ENCODE results near the gene MAP3K7CL.
"Not testable (repeated sequence)": the region's sequence is repeated elsewhere in the genome, so short reads cannot be mapped to it uniquely, and the experiment has no call there.

The MAP3K7CL gene

DNA sequence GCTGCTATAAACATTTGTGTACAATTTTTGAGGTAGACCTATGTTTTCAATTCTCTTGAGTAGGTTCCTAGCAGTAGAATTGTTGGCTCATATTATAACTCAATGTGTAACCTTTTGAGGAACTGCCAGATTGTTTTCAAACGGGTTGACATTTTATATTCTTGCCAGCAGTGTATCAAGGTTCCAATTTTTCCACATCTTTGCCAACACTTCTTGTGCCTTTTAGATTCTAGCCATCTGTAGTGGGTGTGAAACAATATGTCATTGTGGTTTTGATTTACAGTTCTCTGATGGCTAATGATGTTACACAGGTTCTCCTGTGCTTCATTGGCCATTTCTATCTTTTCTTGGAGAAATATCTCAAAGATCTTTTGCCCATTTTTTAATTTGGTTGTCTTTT, 36.4 kb downstream of the MAP3K7CL start:
- no peak for DNase-seq

DNA sequence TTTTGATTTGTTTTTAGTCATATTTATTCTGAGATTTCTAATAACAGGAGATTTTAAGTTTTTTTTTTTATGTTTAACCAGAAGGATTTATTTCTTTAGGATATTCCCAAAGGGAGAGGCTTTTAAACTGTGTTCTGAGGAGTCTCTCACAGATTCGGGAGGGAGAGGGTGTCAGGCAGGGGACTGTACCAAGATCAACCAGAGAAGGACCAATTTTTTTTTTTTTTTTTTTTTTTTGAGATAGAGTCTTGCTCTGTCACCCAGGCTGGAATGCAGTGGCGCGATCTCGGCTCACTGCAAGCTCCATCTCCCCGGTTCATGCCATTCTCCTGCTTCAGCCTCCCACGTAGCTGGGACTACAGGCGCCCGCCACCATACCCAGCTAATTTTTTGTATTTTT, 37.0 kb downstream of the MAP3K7CL start:
- not testable (repeated sequence) for DNase-seq

GRCh38 chr21:29168891-29169315, 38.5 kb downstream of the MAP3K7CL start:
- DNase-seq, result no peak

DNA sequence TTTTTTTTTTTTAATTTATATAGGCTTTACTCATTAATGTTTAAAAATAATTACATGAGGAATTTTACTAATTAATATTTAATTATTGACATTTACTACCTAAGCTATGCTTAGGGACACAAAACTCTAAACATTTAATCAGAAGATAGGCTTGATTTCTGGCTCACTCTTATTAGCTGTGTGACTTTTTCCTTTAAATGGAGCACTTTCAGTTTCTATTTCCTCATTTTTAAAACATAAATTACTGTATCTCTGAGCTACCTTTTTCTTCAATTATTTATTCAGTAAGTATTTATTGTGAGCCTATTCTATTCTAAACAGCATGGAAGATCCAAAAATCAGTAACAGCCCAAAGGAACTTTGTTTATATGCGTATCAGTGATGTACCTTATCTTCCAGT, 40.5 kb downstream of the MAP3K7CL start:
- DNase-seq, result no peak

GRCh38 chr21:29172282-29172681, 41.8 kb downstream of the MAP3K7CL start:
- DNase-seq, result no peak

DNA sequence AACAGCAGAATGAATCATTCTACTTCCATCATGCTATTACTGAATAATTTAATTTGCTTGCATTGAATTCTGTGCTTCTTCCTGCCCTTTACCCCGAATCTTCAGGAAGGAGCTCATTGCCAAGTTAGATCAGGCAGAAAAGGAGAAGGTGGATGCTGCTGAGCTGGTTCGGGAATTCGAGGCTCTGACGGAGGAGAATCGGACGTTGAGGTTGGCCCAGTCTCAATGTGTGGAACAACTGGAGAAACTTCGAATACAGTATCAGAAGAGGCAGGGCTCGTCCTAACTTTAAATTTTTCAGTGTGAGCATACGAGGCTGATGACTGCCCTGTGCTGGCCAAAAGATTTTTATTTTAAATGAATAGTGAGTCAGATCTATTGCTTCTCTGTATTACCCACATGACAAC, 44.2 kb downstream of the MAP3K7CL start:
- no peak for DNase-seq

DNA sequence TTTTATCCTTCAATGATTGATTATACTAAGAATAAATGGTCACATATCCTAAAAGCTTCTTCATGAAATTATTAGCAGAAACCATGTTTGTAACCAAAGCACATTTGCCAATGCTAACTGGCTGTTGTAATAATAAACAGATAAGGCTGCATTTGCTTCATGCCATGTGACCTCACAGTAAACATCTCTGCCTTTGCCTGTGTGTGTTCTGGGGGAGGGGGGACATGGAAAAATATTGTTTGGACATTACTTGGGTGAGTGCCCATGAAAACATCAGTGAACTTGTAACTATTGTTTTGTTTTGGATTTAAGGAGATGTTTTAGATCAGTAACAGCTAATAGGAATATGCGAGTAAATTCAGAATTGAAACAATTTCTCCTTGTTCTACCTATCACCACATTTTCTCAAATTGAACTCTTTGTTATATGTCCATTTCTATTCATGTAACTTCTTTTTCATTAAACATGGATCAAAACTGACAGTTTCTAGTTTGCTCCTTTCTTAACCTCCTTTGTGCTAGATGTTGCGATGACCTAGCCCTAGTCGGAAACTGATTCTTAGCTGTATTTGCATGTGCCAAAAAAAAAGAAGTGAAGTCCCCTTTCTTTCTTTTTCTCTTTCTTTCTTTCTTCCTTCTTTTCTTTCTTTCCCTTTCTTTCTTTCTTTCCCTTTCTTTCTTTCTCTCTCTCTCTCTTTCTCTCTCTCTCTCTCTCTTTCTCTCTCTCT, 45.1 kb downstream of the MAP3K7CL start:
- no peak for DNase-seq

DNA sequence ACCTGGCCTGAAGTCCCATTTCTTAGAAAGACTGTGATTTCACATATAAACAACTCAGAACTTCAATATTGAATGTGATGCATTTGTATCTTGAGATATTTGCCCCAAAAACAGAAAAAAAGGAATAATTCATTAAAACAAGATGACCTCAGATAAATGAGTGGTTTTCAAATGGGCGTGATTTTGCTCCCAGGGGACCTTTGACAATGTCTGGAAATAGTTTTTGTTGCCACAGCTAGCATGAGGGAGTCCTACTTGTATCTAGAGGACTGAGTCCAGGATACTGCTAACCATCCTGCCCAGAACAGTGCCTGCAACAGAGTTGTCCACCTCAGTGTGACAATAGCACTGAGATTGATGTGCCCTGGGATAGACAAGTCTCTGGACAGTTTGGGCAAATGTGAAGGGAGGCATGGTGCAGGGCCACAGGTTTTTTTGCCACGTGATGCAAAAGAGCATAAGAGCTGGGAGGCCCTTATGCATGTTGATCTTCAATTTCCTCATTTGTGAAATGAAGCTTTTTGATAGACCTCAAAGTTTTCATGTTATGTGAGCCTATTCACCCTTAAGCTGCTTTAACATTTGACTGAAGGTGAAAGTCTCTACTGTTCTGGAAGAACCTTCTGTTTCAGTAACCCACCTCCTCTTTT, 46.2 kb downstream of the MAP3K7CL start:
- DNase-seq, result no peak

- no peak for DNase-seq
These were observed 47.4 kb downstream of the MAP3K7CL start for GRCh38 chr21:29177800-29178199.

DNA sequence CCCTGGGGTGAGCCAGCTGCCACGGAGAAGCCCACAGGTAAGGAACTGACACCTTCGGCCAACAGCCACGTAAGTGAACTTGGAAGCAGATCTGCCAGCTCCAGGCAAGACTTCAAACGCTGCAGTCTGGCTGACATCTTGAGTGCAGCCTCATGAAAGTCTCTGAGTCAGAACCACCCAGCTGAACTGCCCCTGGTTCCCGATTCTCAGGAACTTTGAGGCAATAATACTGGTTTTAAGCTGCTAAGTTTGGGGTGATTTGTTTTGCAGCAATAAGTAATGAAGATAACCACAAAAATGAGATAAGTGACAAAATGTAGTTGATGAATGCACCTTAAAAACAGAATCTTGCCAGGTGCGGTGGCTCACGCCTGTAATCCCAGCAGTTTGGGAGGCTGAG, 48.5 kb downstream of the MAP3K7CL start:
- DNase-seq, result no peak

GRCh38 chr21:29179503-29179902, 49.1 kb downstream of the MAP3K7CL start:
- DNase-seq, result no peak

GRCh38 chr21:29181799-29182470, 51.5 kb downstream of the MAP3K7CL start:
- no peak for DNase-seq

DNA sequence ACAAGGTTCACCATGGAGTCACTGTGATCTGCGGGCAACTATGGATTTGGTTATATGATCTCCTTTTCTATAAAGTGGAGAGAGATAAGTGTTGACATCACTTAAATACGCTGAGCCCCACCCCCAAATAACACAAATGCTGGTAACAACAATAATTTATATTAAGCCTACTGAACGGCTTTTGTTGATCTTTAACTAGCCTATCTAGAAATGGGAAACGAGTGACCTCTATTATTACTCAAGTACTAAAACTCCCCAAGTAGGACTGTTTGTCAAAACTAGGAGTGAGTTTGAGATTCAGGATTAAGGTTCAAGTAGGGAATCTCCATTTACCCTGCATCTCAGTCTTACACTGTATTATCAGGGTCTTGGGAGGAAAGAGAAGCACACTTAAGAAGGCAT, 52.2 kb downstream of the MAP3K7CL start:
- DNase-seq, result no peak

GRCh38 chr21:29184037-29184436, 53.6 kb downstream of the MAP3K7CL start:
- no peak for DNase-seq

DNA sequence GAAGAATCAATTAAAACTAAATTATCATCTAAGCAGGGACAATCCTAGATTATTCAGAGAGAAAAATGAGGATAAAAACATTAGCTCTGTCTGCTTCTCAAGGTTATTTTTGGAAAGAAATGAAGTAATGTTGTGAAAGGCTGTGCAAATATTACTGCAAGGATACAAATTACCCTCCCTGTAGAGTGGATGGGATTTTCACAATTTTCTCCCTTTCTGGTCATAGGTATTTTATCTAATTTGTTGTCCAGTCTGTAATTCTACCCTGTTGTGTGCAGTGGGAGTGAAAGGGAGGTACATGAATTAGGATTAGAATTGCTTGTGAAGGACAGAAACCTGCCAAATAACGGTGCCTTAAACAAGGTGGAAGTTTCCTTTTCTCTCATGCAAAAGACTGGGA, 54.7 kb downstream of the MAP3K7CL start:
- DNase-seq, result no peak

DNA sequence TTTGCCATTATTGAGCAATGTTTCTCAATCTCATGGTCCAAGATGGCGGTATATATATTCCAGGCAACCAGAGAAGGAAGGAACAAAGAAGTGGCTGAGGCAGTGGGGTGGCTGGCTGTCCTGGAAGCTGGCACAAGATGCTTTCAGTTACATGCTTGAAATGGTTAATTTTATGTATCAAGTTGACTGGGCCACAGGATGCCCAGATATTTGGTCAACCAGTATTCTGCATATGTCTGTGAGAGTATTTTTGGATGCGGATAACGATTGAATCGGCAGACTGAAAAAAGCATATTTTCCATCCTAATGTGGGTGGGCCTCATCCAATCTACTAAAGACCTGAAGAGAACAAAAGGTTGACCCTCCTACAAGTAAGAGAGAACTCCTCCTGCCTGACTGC, 55.2 kb downstream of the MAP3K7CL start:
- DNase-seq, result no peak

DNA sequence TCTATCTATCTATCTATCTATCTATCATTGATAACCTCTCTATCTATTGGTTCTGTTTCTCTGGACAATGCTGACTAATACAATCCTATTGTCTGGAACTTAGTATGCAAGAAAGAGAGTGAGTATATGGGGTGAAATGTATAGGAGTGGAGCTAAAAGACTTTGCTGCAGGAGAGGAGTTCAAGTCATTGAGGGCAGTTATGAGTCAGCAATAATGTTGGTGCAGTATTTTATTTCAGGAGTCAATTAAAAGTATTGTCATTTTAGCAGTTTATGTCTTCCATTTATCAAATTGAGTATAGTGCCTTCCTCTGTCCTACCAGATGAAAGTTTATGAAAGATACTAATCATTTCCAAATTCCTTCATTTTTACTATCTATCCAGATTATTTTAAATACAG, 55.8 kb downstream of the MAP3K7CL start:
- DNase-seq, result no peak

- peak in 4 of 58 donors; percentile 5 to 49 (median 14) for DNase-seq
These were observed 57.5 kb downstream of the MAP3K7CL start for GRCh38 chr21:29187944-29188343.

- DNase-seq, result no peak
These were observed 58.9 kb downstream of the MAP3K7CL start for GRCh38 chr21:29189353-29189752.

DNA sequence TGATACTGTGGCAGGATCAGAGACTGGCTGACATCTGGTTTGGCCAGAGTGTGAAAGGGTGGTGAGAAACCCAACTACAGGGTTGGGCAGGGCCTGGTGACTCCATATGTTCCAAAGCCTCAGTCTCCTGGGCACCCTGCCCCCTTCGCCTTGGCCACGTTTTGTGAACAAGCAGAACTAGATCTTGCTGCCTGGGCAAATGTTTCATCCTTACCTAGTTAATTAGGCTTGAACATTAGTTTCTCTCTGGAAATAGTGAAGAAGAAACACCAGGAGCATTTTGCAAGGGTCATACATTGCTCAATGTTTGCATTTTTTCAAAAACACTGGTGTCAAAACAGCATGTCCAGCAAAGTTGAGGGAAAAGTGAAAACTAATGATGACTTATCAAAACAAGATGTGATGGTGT, 60.5 kb downstream of the MAP3K7CL start:
- DNase-seq, result no peak

DNA sequence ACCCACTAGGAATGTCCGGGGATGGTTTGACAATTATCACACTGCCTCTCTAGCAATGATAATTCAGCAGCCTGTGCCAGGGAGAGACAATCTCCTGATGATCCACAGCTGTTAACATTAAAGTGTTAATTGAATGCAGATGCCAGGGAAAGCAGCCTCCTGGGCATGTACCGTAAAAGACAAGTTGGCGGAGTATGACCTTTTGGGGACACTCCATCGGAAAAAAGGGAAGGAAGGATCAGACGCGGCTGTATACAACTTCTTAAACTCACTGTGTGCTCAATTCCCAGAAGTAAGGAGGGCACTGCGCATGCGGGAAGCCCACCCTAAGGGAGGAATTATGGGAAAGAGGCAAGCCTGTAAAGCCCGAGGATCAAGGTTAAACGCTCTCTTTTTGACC, 62.6 kb downstream of the MAP3K7CL start:
- no peak for DNase-seq

- no peak for DNase-seq
These were observed 63.5 kb downstream of the MAP3K7CL start for GRCh38 chr21:29193901-29194300.

DNA sequence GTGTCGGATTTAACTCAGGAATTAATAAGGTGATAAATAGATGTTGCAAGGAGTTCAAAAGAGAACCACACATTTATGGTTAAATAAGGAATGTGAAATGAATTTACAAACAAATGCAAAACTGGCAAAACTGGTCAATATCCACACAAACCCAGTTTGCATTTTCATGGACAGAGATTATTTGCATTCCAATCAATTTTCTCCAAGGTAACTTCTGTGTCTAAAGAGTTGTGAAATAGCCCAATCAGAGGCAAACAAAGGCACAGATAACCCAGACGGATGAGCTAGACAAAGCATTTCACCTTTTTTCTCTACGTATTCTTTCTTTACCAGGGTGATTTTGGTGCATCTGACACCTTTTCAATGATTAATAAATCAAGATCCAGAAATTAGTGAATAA, 63.9 kb downstream of the MAP3K7CL start:
- no peak for DNase-seq

All from anterior cingulate cortex (tissue), 58 donors.